Lung (tissue), 13 donors: ENCODE data around the gene VAMP8. TPM values are rescaled to one million over a fixed set of nuclear protein-coding genes. Genes with fewer than 3 reads are reported as not detected.

Experiments used
- ATAC-seq: fragments of 200-7000 bp; cut with Tn5 transposase; one replicate; pipeline ENCODE4 v1.9.1; 2020; ENCODE audit warnings: moderate number of reproducible peaks; ENCODE audit not compliant: insufficient read depth, low FRiP score
- DNase-seq, 3 donors: peaks; one replicate each; pipeline ENCODE4 v3.0.0-alpha.2; 2013 to 2017
- H3K27ac ChIP-seq, 2 donors: one replicate each; pipeline ENCODE4 v1.5.1; 2013; ENCODE audit warnings: mild to moderate bottlenecking in 2 of 2, moderate library complexity in 2 of 2, control low read depth in 1 of 2, inconsistent platforms in 1 of 2, low read depth in 1 of 2, low read length in 1 of 2
- H3K27me3 ChIP-seq, 3 donors: one replicate each; pipeline ENCODE4 v1.5.1; 2013; ENCODE audit warnings: low read length in 2 of 3; ENCODE audit not compliant: control insufficient read depth in 3 of 3, insufficient read depth in 3 of 3
- H3K36me3 ChIP-seq, 4 donors: one replicate each; pipeline ENCODE4 v1.5.1; 2013; ENCODE audit warnings: low read length in 4 of 4, mild to moderate bottlenecking in 1 of 4, moderate library complexity in 1 of 4; ENCODE audit not compliant: control insufficient read depth in 4 of 4, insufficient read depth in 4 of 4
- H3K4me1 ChIP-seq, 5 donors: one replicate each; pipeline ENCODE4 v1.5.1; 2013; ENCODE audit warnings: low read length in 5 of 5, mild to moderate bottlenecking in 2 of 5, moderate library complexity in 1 of 5; ENCODE audit not compliant: control insufficient read depth in 5 of 5, insufficient read depth in 5 of 5
- H3K4me3 ChIP-seq: one replicate; pipeline ENCODE4 v1.5.1; 2013; ENCODE audit warnings: mild to moderate bottlenecking, control low read depth, moderate library complexity
- H3K9ac ChIP-seq, 2 donors: one replicate each; pipeline ENCODE4 v1.5.1; 2013; ENCODE audit warnings: low read length in 2 of 2, control low read depth in 1 of 2; ENCODE audit not compliant: insufficient read depth in 1 of 2
- H3K9me3 ChIP-seq, 4 donors: one replicate each; pipeline ENCODE4 v1.5.1; 2013; ENCODE audit warnings: low read length in 3 of 4, mild to moderate bottlenecking in 1 of 4, moderate library complexity in 1 of 4; ENCODE audit not compliant: control insufficient read depth in 4 of 4, insufficient read depth in 3 of 4
- WGBS, 2 donors: extraction: QIAGEN DNeasy Blood & Tissue Kit; methylation state at CpG; one replicate each; pipeline ENCODE4 v1.1.7; 2013; 5-methylcytosine and 5-hydroxymethylcytosine counted together
- polyA plus RNA-seq, 2 donors: library from polyadenylated mRNA; stranded (reverse); fragments of 200-250 nt; gene quantifications; one replicate each; pipeline ENCODE4 v1.2.1, GENCODE V29; 2013
- small RNA-seq: library from RNA; depleted of rRNA; stranded (forward); fragments of <200 nt; gene quantifications from one replicate; pipeline ENCODE3, GENCODE V24; 2014; ENCODE audit warnings: low replicate concordance
- total RNA-seq, 2 donors: library from RNA; depleted of rRNA in 1 of 2; stranded (reverse); fragments of >200 nt in 1 of 2; gene quantifications; one replicate each; pipeline ENCODE4 v1.2.1, GENCODE V29; 2014 to 2021
- TF ChIP-seq, protein P1 (sequence below): IDR thresholded peaks from 2 replicates; pipeline ENCODE4 v1.5.1; 2012; ENCODE audit warnings: mild to moderate bottlenecking; ENCODE audit errors: control extremely low read depth, extremely low read depth
- donor health status: control.
- donor health status: control.
- donor health status: Bipolar disorder and iron deficiency.
- donor health status: healthy.
- donor health status: DM: yes; HTN: yes; CAD: no.

VAMP8 gene
- total and polyA plus RNA-seq, 4 donors, result 64.0 to 626 (median 320) TPM

- no peaks in the 10 kb centered on the region for H3K27me3 ChIP-seq
- H3K9ac ChIP-seq, result no peak overlapping the region
- 93 to 96% methylated on average over 5 of the region's 5 CpGs for WGBS, 2 donors
- DNase-seq (no peak), ATAC-seq (no peak)
- H3K9me3 ChIP-seq, result no peaks in the 10 kb centered on the region
- H3K36me3 ChIP-seq, result peaks cover 28 to 48% (median 43%) of the 10 kb centered on the region in 4 donors
- H3K4me1 ChIP-seq, result peaks cover 0 to 5% (median 0%) of the 10 kb centered on the region in 5 donors
- no peak overlapping the region for H3K27ac ChIP-seq
- H3K4me3 ChIP-seq, result no peak overlapping the region
- TF ChIP-seq, protein P1, sequence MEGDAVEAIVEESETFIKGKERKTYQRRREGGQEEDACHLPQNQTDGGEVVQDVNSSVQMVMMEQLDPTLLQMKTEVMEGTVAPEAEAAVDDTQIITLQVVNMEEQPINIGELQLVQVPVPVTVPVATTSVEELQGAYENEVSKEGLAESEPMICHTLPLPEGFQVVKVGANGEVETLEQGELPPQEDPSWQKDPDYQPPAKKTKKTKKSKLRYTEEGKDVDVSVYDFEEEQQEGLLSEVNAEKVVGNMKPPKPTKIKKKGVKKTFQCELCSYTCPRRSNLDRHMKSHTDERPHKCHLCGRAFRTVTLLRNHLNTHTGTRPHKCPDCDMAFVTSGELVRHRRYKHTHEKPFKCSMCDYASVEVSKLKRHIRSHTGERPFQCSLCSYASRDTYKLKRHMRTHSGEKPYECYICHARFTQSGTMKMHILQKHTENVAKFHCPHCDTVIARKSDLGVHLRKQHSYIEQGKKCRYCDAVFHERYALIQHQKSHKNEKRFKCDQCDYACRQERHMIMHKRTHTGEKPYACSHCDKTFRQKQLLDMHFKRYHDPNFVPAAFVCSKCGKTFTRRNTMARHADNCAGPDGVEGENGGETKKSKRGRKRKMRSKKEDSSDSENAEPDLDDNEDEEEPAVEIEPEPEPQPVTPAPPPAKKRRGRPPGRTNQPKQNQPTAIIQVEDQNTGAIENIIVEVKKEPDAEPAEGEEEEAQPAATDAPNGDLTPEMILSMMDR, result no peak
These were observed 46.6 kb downstream of the VAMP8 start for GRCh38 chr2:85623991-85624390.

GRCh38 chr2:85628658-85629057, 51.3 kb downstream of the VAMP8 start:
- TF ChIP-seq, protein P1, result no peak
- H3K36me3 ChIP-seq, result peaks cover 21 to 51% (median 40%) of the 10 kb centered on the region in 4 donors
- H3K9me3 ChIP-seq, result no peaks in the 10 kb centered on the region
- H3K4me1 ChIP-seq, result peaks cover 0 to 5% (median 0%) of the 10 kb centered on the region in 5 donors
- H3K27ac ChIP-seq, result no peak overlapping the region
- no peak for ATAC-seq
- DNase-seq, result no peak
- H3K9ac ChIP-seq, result no peak overlapping the region
- no peak overlapping the region for H3K4me3 ChIP-seq
- WGBS, 2 donors, result 57 to 65% methylated on average over 2 of the region's 2 CpGs
- H3K27me3 ChIP-seq, result no peaks in the 10 kb centered on the region

GRCh38 chr2:85631316-85631715, 53.9 kb downstream of the VAMP8 start:
- Histone ChIP-seq H3K36me3 (peaks cover 17 to 41% (median 34%) of the 10 kb centered on the region in 4 donors), H3K27me3 (no peaks in the 10 kb centered on the region), H3K9me3 (no peaks in the 10 kb centered on the region), H3K4me3 (no peak overlapping the region), H3K9ac (no peak overlapping the region), H3K27ac (no peak overlapping the region), H3K4me1 (no peaks in the 10 kb centered on the region)
- TF ChIP-seq, protein P1, result no peak
- no peak for ATAC-seq
- no peak for DNase-seq
- WGBS, 2 donors, result 96 to 98% methylated on average over 3 of the region's 3 CpGs

Small RNA genes lying within 50 kb of the gene (small RNA-seq; reads per million reads assigned to genes)
- not detected for gene RN7SL126P

Other genes starting within 250 kb of the VAMP8 start
- gene TGOLN2, start 249.6 kb upstream of the VAMP8 start, total RNA-seq, result 100 to 1,000 TPM in 1 of 2 donors, 10 to 100 TPM in 1; 81.7 to 145 TPM
- gene TGOLN2, start 249.6 kb upstream of the VAMP8 start, polyA plus RNA-seq, result 10 to 100 TPM; 24.6 to 83.4 TPM
- gene RETSAT, start 223.1 kb upstream of the VAMP8 start, total RNA-seq, result 10 to 100 TPM; 19.6 to 55.4 TPM
- 10 to 100 TPM; 24.6 to 25.1 TPM for gene RETSAT, start 223.1 kb upstream of the VAMP8 start, polyA plus RNA-seq
- 10 to 100 TPM; 14.4 to 26.5 TPM for gene ELMOD3, start 222.8 kb upstream of the VAMP8 start, total RNA-seq
- 10 to 100 TPM; 11.9 to 15.0 TPM for gene ELMOD3, start 222.8 kb upstream of the VAMP8 start, polyA plus RNA-seq
- gene CAPG, start 167.2 kb upstream of the VAMP8 start, total RNA-seq, result 100 to 1,000 TPM in 1 of 2 donors, 10 to 100 TPM in 1; 53.2 to 393 TPM
- gene CAPG, start 167.2 kb upstream of the VAMP8 start, polyA plus RNA-seq, result 100 to 1,000 TPM; 387 to 415 TPM
- gene SH2D6, start 158.9 kb upstream of the VAMP8 start, total RNA-seq, result under 1 TPM; 0.37 to 0.74 TPM
- gene SH2D6, start 158.9 kb upstream of the VAMP8 start, polyA plus RNA-seq, result under 1 TPM; 0.14 to 0.69 TPM
- 100 to 1,000 TPM; 150 to 228 TPM for gene MAT2A, start 38.4 kb upstream of the VAMP8 start, total RNA-seq
- 100 to 1,000 TPM in 1 of 2 donors, 10 to 100 TPM in 1; 79.4 to 168 TPM for gene MAT2A, start 38.4 kb upstream of the VAMP8 start, polyA plus RNA-seq
- gene GGCX, start 16.1 kb upstream of the VAMP8 start, total RNA-seq, result 10 to 100 TPM; 41.5 to 69.2 TPM
- 10 to 100 TPM; 21.8 to 48.1 TPM for gene GGCX, start 16.1 kb upstream of the VAMP8 start, polyA plus RNA-seq
- gene VAMP5, start 6.8 kb downstream of the VAMP8 start, total RNA-seq, result 10 to 100 TPM; 18.5 to 68.8 TPM
- gene VAMP5, start 6.8 kb downstream of the VAMP8 start, polyA plus RNA-seq, result 100 to 1,000 TPM in 1 of 2 donors, 10 to 100 TPM in 1; 77.3 to 165 TPM
- gene RNF181, start 18.2 kb downstream of the VAMP8 start, total RNA-seq, result 100 to 1,000 TPM in 1 of 2 donors, 10 to 100 TPM in 1; 90.2 to 105 TPM
- gene RNF181, start 18.2 kb downstream of the VAMP8 start, polyA plus RNA-seq, result 100 to 1,000 TPM; 265 to 296 TPM
- 10 to 100 TPM; 10.2 to 29.0 TPM for gene TMEM150A, start 25.1 kb downstream of the VAMP8 start, total RNA-seq
- gene TMEM150A, start 25.1 kb downstream of the VAMP8 start, polyA plus RNA-seq, result 10 to 100 TPM; 34.5 to 48.6 TPM
- 10 to 100 TPM; 38.4 to 43.0 TPM for gene C2orf68, start 34.5 kb downstream of the VAMP8 start, total RNA-seq
- 10 to 100 TPM; 23.2 to 51.9 TPM for gene C2orf68, start 34.5 kb downstream of the VAMP8 start, polyA plus RNA-seq
- 10 to 100 TPM; 40.9 to 42.9 TPM for gene USP39, start 38.6 kb downstream of the VAMP8 start, total RNA-seq
- 10 to 100 TPM; 29.9 to 42.1 TPM for gene USP39, start 38.6 kb downstream of the VAMP8 start, polyA plus RNA-seq
- over 10,000 TPM in 1 of 2 donors, 1,000 to 10,000 TPM in 1; 6,615 to 19,115 TPM for gene SFTPB, start 90.6 kb downstream of the VAMP8 start, total RNA-seq
- gene SFTPB, start 90.6 kb downstream of the VAMP8 start, polyA plus RNA-seq, result over 10,000 TPM; 12,892 to 14,488 TPM
- 10 to 100 TPM in 1 of 2 donors, not detected in 1; 12.1 TPM for gene GNLY, start 116.8 kb downstream of the VAMP8 start, total RNA-seq
- gene GNLY, start 116.8 kb downstream of the VAMP8 start, polyA plus RNA-seq, result 10 to 100 TPM in 1 of 2 donors, 1 to 10 TPM in 1; 9.0 to 13.6 TPM
- 10 to 100 TPM; 38.6 to 51.4 TPM for gene ATOH8, start 176.4 kb downstream of the VAMP8 start, total RNA-seq
- 10 to 100 TPM; 49.7 to 63.3 TPM for gene ATOH8, start 176.4 kb downstream of the VAMP8 start, polyA plus RNA-seq